ENCODE measurements around the gene GLYAT.

Gene GLYAT

DNA sequence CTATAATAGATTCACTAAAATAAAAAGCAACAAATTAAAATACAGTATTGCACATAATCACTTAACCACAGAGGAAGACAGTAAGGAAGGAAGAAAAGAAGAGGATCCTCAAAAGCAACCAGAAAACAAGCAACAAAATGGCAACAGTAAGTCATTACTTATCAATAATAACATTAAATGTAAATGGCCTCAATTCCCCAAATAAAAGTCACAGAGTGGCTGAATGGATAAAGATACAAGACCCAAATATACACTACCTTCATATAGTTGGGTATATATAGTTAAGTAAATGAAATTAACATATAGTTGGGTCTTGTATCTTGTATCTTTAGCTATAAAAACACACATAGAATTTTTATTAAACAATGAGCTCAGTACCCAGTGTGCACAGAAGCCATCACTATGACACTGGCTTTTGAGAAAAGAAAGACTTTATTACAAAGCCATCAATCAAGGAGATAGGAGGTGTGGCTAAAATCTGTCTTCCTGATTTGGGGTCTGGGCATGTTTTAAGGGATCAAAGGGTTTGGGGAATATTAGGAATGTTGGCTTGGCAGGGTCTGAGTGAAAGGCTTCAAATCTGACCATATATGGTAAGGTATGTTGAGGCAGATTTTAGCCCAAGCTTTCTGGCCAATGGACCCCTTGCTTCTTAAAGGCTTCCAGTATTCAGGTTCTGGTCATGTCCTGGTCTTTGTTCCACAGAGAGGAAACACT lies 13.4 kb upstream of the GLYAT start:
- H3K36me3 ChIP-seq (ENCODE audit: low read depth), result no peaks in the 10 kb centered on the region
- H3K4me3 ChIP-seq (ENCODE audit: severe bottlenecking), result no peak overlapping the region
- DNase-seq (ENCODE audit: low spot score), result no peak
- TF ChIP-seq, protein P1, sequence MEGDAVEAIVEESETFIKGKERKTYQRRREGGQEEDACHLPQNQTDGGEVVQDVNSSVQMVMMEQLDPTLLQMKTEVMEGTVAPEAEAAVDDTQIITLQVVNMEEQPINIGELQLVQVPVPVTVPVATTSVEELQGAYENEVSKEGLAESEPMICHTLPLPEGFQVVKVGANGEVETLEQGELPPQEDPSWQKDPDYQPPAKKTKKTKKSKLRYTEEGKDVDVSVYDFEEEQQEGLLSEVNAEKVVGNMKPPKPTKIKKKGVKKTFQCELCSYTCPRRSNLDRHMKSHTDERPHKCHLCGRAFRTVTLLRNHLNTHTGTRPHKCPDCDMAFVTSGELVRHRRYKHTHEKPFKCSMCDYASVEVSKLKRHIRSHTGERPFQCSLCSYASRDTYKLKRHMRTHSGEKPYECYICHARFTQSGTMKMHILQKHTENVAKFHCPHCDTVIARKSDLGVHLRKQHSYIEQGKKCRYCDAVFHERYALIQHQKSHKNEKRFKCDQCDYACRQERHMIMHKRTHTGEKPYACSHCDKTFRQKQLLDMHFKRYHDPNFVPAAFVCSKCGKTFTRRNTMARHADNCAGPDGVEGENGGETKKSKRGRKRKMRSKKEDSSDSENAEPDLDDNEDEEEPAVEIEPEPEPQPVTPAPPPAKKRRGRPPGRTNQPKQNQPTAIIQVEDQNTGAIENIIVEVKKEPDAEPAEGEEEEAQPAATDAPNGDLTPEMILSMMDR (IDR thresholded peaks at IDR 0.05; ENCODE audit: poor library complexity, severe bottlenecking), result no peak
- no peaks in the 10 kb centered on the region for H3K9me3 ChIP-seq (ENCODE audit: severe bottlenecking)
- no peaks in the 10 kb centered on the region for H3K4me1 ChIP-seq (ENCODE audit: insufficient read depth, poor library complexity, severe bottlenecking)
- no peak overlapping the region for H3K27ac ChIP-seq (ENCODE audit: poor library complexity, severe bottlenecking)
- H3K27me3 ChIP-seq (ENCODE audit: insufficient read depth, poor library complexity, severe bottlenecking), result no peaks in the 10 kb centered on the region
- ATAC-seq (ENCODE audit: low read depth), result no peak

DNA sequence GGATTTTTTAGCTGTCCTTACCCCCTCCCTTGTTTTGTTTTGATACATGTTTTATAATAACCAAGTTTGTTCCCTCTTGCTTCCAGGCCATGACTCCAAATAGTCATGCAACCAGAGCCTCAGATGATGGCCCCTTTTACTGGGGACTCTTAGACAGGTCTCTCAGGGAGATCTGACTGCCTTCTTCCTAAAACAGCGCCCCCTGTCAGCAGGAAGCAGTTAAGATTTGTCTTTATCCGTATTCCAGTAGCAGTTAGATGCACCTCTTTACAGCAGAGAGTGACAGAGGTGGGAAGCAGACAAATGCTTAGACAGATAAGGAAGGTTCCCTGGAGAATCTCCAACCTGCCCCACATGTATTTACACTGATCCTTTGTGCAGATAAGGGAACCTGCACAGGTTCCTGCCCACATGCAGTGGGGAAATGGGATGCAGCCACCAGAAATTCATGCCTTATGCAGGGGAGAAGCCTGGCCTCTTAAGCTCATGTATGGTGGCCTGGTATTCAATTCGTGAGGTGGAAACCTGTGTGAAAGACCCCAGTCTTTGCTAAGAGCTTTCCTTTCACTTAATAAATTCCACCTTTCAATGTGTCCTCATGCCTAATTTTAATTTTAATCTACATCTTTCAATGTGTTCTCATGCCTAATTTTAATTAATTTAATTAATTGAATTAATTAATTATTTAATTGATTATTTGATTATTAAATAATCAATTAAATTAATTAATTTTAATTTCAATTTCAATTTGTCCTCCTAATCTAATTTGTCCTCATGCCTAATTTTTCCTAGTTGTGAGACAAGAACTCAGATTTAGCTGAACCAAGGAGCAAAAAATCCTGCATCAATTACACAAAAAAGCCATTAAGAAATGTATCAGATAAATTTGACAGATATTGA lies 11.5 kb upstream of the GLYAT start:
- DNase-seq (ENCODE audit: low spot score) (no peak), ATAC-seq (ENCODE audit: low read depth) (no peak)
- Histone ChIP-seq H3K27me3 (ENCODE audit: insufficient read depth, poor library complexity, severe bottlenecking) (no peaks in the 10 kb centered on the region), H3K4me3 (ENCODE audit: severe bottlenecking) (no peak overlapping the region), H3K4me1 (ENCODE audit: insufficient read depth, poor library complexity, severe bottlenecking) (no peaks in the 10 kb centered on the region), H3K36me3 (ENCODE audit: low read depth) (no peaks in the 10 kb centered on the region), H3K9me3 (ENCODE audit: severe bottlenecking) (no peaks in the 10 kb centered on the region), H3K27ac (ENCODE audit: poor library complexity, severe bottlenecking) (no peak overlapping the region)
- TF ChIP-seq, protein P1 (IDR thresholded peaks at IDR 0.05; ENCODE audit: poor library complexity, severe bottlenecking), result no peak

DNA sequence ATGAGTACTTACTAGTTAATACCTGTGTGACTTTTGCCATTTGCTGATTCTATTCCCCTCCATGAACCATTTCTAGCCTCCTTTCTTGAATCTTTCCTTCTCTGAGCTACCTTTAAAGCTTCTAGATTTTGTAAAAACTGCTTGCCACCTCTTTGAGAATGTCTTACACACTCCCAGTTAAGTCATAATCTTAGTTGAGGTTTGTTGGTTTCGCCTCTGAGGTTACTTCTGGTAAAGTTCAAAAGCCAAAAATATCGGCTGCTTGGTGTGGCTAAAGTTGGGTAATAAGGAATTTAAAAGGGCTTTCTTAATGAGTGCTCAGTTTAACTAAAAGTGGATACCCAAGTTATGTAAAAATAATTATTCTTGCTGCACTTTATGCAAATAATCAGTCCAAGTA lies 10.4 kb upstream of the GLYAT start:
- TF ChIP-seq, protein P1 (IDR thresholded peaks at IDR 0.05; ENCODE audit: poor library complexity, severe bottlenecking), result no peak
- DNase-seq (ENCODE audit: low spot score) (no peak), ATAC-seq (ENCODE audit: low read depth) (no peak)
- no peaks in the 10 kb centered on the region for H3K36me3 ChIP-seq (ENCODE audit: low read depth)
- no peak overlapping the region for H3K27ac ChIP-seq (ENCODE audit: poor library complexity, severe bottlenecking)
- H3K9me3 ChIP-seq (ENCODE audit: severe bottlenecking), result no peaks in the 10 kb centered on the region
- no peaks in the 10 kb centered on the region for H3K27me3 ChIP-seq (ENCODE audit: insufficient read depth, poor library complexity, severe bottlenecking)
- no peaks in the 10 kb centered on the region for H3K4me1 ChIP-seq (ENCODE audit: insufficient read depth, poor library complexity, severe bottlenecking)
- no peak overlapping the region for H3K4me3 ChIP-seq (ENCODE audit: severe bottlenecking)

DNA sequence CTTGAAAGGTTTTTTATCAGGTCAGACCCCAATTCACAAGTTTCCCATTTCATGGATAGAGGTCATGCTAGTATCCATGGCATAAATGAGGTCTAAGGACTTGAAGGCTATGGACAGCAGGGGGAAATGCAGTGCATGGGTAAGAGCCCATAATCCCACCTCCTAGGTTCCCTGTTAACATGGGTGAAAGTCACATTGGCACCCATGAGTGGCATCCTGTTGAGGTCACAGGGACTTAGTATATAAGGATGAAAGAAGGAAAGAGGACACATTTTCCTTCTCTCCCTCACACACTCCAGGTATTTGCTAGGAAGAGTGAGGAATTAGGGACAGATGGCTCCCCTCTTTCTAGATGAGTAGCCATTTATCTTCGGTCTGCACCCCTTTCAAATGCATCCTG lies 9.4 kb upstream of the GLYAT start:
- TF ChIP-seq, protein P1 (IDR thresholded peaks at IDR 0.05; ENCODE audit: poor library complexity, severe bottlenecking), result no peak
- no peak overlapping the region for H3K27ac ChIP-seq (ENCODE audit: poor library complexity, severe bottlenecking)
- no peaks in the 10 kb centered on the region for H3K4me1 ChIP-seq (ENCODE audit: insufficient read depth, poor library complexity, severe bottlenecking)
- ATAC-seq (ENCODE audit: low read depth), result no peak
- H3K36me3 ChIP-seq (ENCODE audit: low read depth), result no peaks in the 10 kb centered on the region
- H3K9me3 ChIP-seq (ENCODE audit: severe bottlenecking), result no peaks in the 10 kb centered on the region
- H3K4me3 ChIP-seq (ENCODE audit: severe bottlenecking), result no peak overlapping the region
- no peak for DNase-seq (ENCODE audit: low spot score)
- H3K27me3 ChIP-seq (ENCODE audit: insufficient read depth, poor library complexity, severe bottlenecking), result no peaks in the 10 kb centered on the region

Measured in RWPE2 (cell line).